Peyer's patch (tissue), 4 donors: ENCODE measurements around the gene XKRX. TPM values are rescaled to one million over a fixed set of nuclear protein-coding genes. Genes with fewer than 3 reads are reported as not detected.

Source experiments
- DNase-seq, 3 donors: peaks; one replicate each; pipeline ENCODE4 v3.0.0-alpha.2; 2017 to 2019
- H3K27ac ChIP-seq, 4 donors: fragments of 200-600 bp; sonication (generic); one replicate each; pipeline ENCODE4 v1.5.1; 2016 to 2019
- H3K27me3 ChIP-seq, 2 donors: fragments of 200-600 bp; sonication (generic); one replicate each; pipeline ENCODE4 v1.5.1; 2019
- H3K36me3 ChIP-seq, 3 donors: fragments of 200-600 bp; sonication (generic); one replicate each; pipeline ENCODE4 v1.5.1; 2016 to 2019
- H3K4me1 ChIP-seq, 4 donors: fragments of 200-600 bp; sonication (generic); one replicate each; pipeline ENCODE4 v1.5.1; 2016 to 2019
- H3K4me3 ChIP-seq, 4 donors: fragments of 200-600 bp; sonication (generic); 1 replicate in 3 of 4; 2 replicates in 1 of 4; pipeline ENCODE4 v1.5.1; 2016 to 2019; ENCODE audit warnings: mild to moderate bottlenecking in 1 of 4
- H3K9me3 ChIP-seq, 4 donors: fragments of 200-600 bp; sonication (generic); one replicate each; pipeline ENCODE4 v1.5.1; 2016 to 2019; ENCODE audit warnings: mild to moderate bottlenecking in 1 of 4
- POLR2A ChIP-seq, 2 donors: fragments of 450-650 bp; IDR thresholded peaks; one replicate each; pipeline ENCODE4 v1.5.1; 2017; ENCODE audit warnings: antibody characterized with exemption in 2 of 2, mild to moderate bottlenecking in 2 of 2, moderate library complexity in 2 of 2
- total RNA-seq, 4 donors: library from RNA; depleted of rRNA; stranded (reverse); fragments of >200 nt; gene quantifications; one replicate each; pipeline ENCODE4 v1.1.0, GENCODE V29; 2016
- TF ChIP-seq, protein P1 (sequence below), 6 experiments: fragments of 450-650 bp in 4 of 6; fragments of 200-600 bp in 2 of 6; sonication (generic) in 1 of 6; IDR thresholded peaks; one replicate each; pipeline ENCODE4 v1.5.1; 2017 to 2019; ENCODE audit warnings: antibody characterized with exemption in 6 of 6, mild to moderate bottlenecking in 3 of 6, moderate library complexity in 1 of 6

Gene XKRX
- total RNA-seq, 4 donors from 2014 or later: 5.0 to 63.7 (median 23.1) TPM

DNA sequence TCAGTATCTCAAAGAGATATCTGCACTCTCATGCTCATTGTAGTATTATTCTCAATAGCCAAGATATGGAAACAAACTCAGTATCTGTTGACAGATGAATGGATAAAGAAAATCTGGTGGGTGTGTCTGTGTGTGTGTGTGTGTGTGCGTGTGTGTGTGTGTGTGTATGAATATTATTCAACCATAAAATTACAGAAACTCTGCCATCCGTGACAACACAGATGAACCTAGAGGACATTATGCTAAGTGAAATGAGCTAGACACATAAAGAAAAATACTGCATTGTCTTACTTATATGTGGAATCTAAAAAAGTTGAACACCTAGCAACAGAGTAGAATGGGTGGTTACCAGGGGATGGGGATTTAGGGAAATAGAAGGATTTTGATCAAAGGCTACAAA lies 13.2 kb downstream of the XKRX start:
- H3K36me3 ChIP-seq: no peaks in the 10 kb centered on the region
- H3K27me3 ChIP-seq: no peaks in the 10 kb centered on the region
- no peak for TF ChIP-seq POLR2A (IDR thresholded peaks at IDR 0.05)
- TF ChIP-seq, protein P1, sequence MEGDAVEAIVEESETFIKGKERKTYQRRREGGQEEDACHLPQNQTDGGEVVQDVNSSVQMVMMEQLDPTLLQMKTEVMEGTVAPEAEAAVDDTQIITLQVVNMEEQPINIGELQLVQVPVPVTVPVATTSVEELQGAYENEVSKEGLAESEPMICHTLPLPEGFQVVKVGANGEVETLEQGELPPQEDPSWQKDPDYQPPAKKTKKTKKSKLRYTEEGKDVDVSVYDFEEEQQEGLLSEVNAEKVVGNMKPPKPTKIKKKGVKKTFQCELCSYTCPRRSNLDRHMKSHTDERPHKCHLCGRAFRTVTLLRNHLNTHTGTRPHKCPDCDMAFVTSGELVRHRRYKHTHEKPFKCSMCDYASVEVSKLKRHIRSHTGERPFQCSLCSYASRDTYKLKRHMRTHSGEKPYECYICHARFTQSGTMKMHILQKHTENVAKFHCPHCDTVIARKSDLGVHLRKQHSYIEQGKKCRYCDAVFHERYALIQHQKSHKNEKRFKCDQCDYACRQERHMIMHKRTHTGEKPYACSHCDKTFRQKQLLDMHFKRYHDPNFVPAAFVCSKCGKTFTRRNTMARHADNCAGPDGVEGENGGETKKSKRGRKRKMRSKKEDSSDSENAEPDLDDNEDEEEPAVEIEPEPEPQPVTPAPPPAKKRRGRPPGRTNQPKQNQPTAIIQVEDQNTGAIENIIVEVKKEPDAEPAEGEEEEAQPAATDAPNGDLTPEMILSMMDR (IDR thresholded peaks at IDR 0.05): no peak
- no peak for DNase-seq
- H3K9me3 ChIP-seq: no peaks in the 10 kb centered on the region
- no peaks in the 10 kb centered on the region for H3K4me1 ChIP-seq
- H3K4me3 ChIP-seq: no peak overlapping the region
- H3K27ac ChIP-seq: no peak overlapping the region

DNA sequence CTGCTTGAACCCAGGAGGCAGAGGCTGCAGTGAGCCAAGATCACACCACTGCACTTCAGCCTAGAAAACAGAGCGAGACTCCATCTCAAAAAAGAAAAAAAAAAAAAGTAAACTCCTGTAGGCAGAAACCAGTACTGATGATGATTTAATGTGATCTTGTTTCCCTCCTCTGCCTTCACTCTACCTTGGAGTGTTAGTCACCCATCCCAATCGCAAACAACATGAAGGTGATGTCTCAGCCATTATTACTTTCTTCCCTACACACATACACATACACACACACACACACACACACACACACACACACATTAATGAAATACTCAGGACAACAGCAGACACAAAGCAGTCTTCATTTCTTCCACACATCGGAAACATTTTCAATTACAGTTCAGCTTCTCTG lies 15.6 kb downstream of the XKRX start:
- Histone ChIP-seq H3K27ac (no peak overlapping the region), H3K36me3 (no peaks in the 10 kb centered on the region), H3K4me1 (no peaks in the 10 kb centered on the region), H3K4me3 (no peak overlapping the region), H3K27me3 (no peaks in the 10 kb centered on the region), H3K9me3 (no peaks in the 10 kb centered on the region)
- TF ChIP-seq, protein P1 (IDR thresholded peaks at IDR 0.05): no peak
- no peak for TF ChIP-seq POLR2A (IDR thresholded peaks at IDR 0.05)
- DNase-seq: no peak

DNA sequence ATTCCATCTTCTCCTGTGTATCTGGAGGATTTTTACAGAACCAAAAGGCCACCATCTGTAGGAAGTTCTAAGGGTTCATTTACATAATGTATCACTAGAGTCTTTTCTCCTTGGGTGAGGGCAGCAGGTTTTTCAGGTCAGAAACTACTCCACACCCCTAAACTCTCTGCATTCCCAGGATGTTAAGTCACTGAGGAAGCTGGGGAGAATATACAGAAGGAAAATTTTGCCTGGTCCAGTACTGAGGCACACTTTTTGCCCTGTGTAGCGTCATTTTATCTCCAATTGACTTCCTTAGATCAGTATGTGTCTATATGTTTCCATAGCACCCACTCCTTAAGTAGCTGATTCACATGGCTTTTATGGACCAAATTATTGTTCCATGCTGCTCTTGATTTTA lies 17.0 kb downstream of the XKRX start:
- DNase-seq: no peak
- H3K36me3 ChIP-seq: no peaks in the 10 kb centered on the region
- H3K4me3 ChIP-seq: no peak overlapping the region
- H3K27ac ChIP-seq: no peak overlapping the region
- no peaks in the 10 kb centered on the region for H3K9me3 ChIP-seq
- no peaks in the 10 kb centered on the region for H3K4me1 ChIP-seq
- no peaks in the 10 kb centered on the region for H3K27me3 ChIP-seq
- no peak for TF ChIP-seq POLR2A (IDR thresholded peaks at IDR 0.05)
- TF ChIP-seq, protein P1 (IDR thresholded peaks at IDR 0.05): no peak

DNA sequence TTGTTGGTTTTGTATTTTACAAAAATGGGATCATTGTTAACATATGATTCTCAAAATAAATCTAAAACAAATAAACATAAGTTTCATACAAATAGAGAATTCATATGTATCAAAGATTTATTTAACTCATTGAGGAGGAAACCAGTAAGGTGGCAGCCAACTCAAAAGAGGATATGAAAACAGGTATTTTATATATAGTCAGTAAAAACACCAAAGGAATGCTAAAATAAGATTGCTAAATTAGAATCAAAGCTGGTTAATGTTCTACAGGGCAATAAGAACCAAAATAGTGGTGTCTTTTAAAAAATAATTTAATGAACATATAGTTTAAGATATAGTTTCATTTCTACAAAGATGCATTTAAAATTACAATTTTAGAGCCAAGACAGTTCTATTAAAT lies 23.1 kb downstream of the XKRX start:
- Histone ChIP-seq H3K27me3 (no peaks in the 10 kb centered on the region), H3K4me3 (no peak overlapping the region), H3K9me3 (no peaks in the 10 kb centered on the region), H3K27ac (no peak overlapping the region), H3K36me3 (no peaks in the 10 kb centered on the region), H3K4me1 (no peaks in the 10 kb centered on the region)
- TF ChIP-seq, protein P1 (IDR thresholded peaks at IDR 0.05): no peak
- no peak for TF ChIP-seq POLR2A (IDR thresholded peaks at IDR 0.05)
- DNase-seq: no peak

- H3K27me3 ChIP-seq: no peaks in the 10 kb centered on the region
- H3K27ac ChIP-seq: no peak overlapping the region
- no peaks in the 10 kb centered on the region for H3K36me3 ChIP-seq
- no peak for DNase-seq
- H3K4me3 ChIP-seq: no peak overlapping the region
- no peaks in the 10 kb centered on the region for H3K9me3 ChIP-seq
- TF ChIP-seq, protein P1 (IDR thresholded peaks at IDR 0.05): no peak
- TF ChIP-seq POLR2A (IDR thresholded peaks at IDR 0.05): no peak
- H3K4me1 ChIP-seq: no peaks in the 10 kb centered on the region
These were observed 24.3 kb downstream of the XKRX start for GRCh38 chrX:100904433-100904832.
